ENCODE measurements around the gene KIF13A.
"Not testable (repeated sequence)": the region's sequence is repeated elsewhere in the genome, so short reads cannot be mapped to it uniquely, and the experiment has no call there.

DNA sequence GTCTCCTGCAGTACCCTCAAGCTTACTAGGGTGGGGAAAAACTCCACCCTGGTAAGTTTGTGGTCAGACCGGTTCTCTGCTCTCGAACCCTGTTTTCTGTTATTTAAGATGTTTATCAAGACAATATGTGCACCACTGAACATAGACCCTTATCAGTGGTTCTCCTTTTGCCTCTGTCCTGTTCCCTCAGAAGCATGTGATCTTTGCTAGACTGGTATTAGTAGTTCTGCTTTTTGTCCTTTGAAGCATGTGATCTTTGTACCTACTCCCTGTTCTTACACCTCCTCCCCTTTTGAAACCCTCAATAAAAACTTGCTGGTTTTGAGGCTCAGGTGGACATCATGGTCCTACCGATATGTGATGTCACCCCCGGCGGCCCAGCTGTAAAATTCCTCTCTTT lies 180.0 kb downstream of the KIF13A start:
- TF ChIP-seq CTCF (IDR thresholded peaks at IDR 0.05; ENCODE audit: insufficient read depth, low read length); GABPA (IDR thresholded peaks at IDR 0.05; ENCODE audit: low read depth); POLR2AphosphoS5 (IDR thresholded peaks at IDR 0.05; ENCODE audit: low read depth); SPI1 (IDR thresholded peaks at IDR 0.05; ENCODE audit: borderline replicate concordance, low read depth): not testable (repeated sequence)
- TF ChIP-seq, protein P1, sequence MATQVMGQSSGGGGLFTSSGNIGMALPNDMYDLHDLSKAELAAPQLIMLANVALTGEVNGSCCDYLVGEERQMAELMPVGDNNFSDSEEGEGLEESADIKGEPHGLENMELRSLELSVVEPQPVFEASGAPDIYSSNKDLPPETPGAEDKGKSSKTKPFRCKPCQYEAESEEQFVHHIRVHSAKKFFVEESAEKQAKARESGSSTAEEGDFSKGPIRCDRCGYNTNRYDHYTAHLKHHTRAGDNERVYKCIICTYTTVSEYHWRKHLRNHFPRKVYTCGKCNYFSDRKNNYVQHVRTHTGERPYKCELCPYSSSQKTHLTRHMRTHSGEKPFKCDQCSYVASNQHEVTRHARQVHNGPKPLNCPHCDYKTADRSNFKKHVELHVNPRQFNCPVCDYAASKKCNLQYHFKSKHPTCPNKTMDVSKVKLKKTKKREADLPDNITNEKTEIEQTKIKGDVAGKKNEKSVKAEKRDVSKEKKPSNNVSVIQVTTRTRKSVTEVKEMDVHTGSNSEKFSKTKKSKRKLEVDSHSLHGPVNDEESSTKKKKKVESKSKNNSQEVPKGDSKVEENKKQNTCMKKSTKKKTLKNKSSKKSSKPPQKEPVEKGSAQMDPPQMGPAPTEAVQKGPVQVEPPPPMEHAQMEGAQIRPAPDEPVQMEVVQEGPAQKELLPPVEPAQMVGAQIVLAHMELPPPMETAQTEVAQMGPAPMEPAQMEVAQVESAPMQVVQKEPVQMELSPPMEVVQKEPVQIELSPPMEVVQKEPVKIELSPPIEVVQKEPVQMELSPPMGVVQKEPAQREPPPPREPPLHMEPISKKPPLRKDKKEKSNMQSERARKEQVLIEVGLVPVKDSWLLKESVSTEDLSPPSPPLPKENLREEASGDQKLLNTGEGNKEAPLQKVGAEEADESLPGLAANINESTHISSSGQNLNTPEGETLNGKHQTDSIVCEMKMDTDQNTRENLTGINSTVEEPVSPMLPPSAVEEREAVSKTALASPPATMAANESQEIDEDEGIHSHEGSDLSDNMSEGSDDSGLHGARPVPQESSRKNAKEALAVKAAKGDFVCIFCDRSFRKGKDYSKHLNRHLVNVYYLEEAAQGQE (IDR thresholded peaks at IDR 0.05; ENCODE audit: insufficient replicate concordance, low read depth) = not testable (repeated sequence)

Data from HL-60 (cell line).